H9 (cell line): ENCODE measurements around the gene SPEF2. TPM values are rescaled to one million over a fixed set of nuclear protein-coding genes. Genes with fewer than 3 reads are reported as not detected.

ENCODE experiments used
- DNase-seq: peaks from one replicate; pipeline ENCODE4 v3.0.0-alpha.2; 2017
- H2AFZ ChIP-seq: one replicate; pipeline ENCODE4 v1.6.1; 2013; ENCODE audit warnings: mild to moderate bottlenecking, low read length, control low read depth, moderate library complexity
- H2AK5ac ChIP-seq: 2 replicates; pipeline ENCODE4 v1.6.1; 2013; ENCODE audit warnings: low read length, control low read depth, mixed read lengths; ENCODE audit not compliant: insufficient read length
- H2BK120ac ChIP-seq: one replicate; pipeline ENCODE4 v1.6.1; 2013; ENCODE audit warnings: low read depth, mild to moderate bottlenecking, low read length, control low read depth, inconsistent platforms; ENCODE audit not compliant: poor library complexity, severe bottlenecking
- H2BK12ac ChIP-seq: 2 replicates; pipeline ENCODE4 v1.6.1; 2013; ENCODE audit warnings: low read length, control low read depth, mixed read lengths, low read depth; ENCODE audit not compliant: insufficient read length
- H2BK15ac ChIP-seq: 2 replicates; pipeline ENCODE4 v1.6.1; 2013; ENCODE audit warnings: low read depth, low read length, control low read depth
- H2BK20ac ChIP-seq: one replicate; pipeline ENCODE4 v1.6.1; 2013; ENCODE audit warnings: low read depth, mild to moderate bottlenecking, low read length, control low read depth, inconsistent platforms; ENCODE audit not compliant: poor library complexity, severe bottlenecking
- H2BK5ac ChIP-seq: 2 replicates; pipeline ENCODE4 v1.6.1; 2013; ENCODE audit warnings: low read length, control low read depth, mixed read lengths; ENCODE audit not compliant: insufficient read length
- H3K14ac ChIP-seq: 2 replicates; pipeline ENCODE4 v1.6.1; 2013; ENCODE audit warnings: low read length, control low read depth; ENCODE audit not compliant: insufficient read depth
- H3K18ac ChIP-seq: 2 replicates; pipeline ENCODE4 v1.6.1; 2013; ENCODE audit warnings: low read depth, mild to moderate bottlenecking, mixed read lengths, low read length, control low read depth; ENCODE audit not compliant: insufficient read length
- H3K23ac ChIP-seq: 2 replicates; pipeline ENCODE4 v1.6.1; 2013; ENCODE audit warnings: low read length, control low read depth, mixed read lengths, low read depth; ENCODE audit not compliant: insufficient read length
- H3K23me2 ChIP-seq: 2 replicates; pipeline ENCODE4 v1.6.1; 2013; ENCODE audit warnings: low read depth, mild to moderate bottlenecking, mixed read lengths, low read length, control low read depth; ENCODE audit not compliant: insufficient read length, poor library complexity, severe bottlenecking
- H3K27ac ChIP-seq: 2 replicates; pipeline ENCODE4 v1.5.1; 2013; ENCODE audit warnings: low read length, control low read depth, mixed read lengths, low read depth; ENCODE audit not compliant: insufficient read length
- H3K27me3 ChIP-seq: 2 replicates; pipeline ENCODE4 v1.6.1; 2013; ENCODE audit warnings: low read length, control low read depth, inconsistent platforms; ENCODE audit not compliant: insufficient read depth
- H3K4ac ChIP-seq: 2 replicates; pipeline ENCODE4 v1.6.1; 2013; ENCODE audit warnings: low read depth, mild to moderate bottlenecking, control low read depth, inconsistent platforms, low read length, moderate library complexity
- H3K4me1 ChIP-seq: 2 replicates; pipeline ENCODE4 v1.6.1; 2013; ENCODE audit warnings: low read length, control low read depth, inconsistent platforms; ENCODE audit not compliant: insufficient read depth
- H3K4me2 ChIP-seq: 2 replicates; pipeline ENCODE4 v1.6.1; 2013; ENCODE audit warnings: low read length, control low read depth, mixed read lengths; ENCODE audit not compliant: insufficient read length, insufficient read depth
- H3K56ac ChIP-seq: 2 replicates; pipeline ENCODE4 v1.6.1; 2013; ENCODE audit warnings: low read depth, mild to moderate bottlenecking, mixed read lengths, low read length, control low read depth; ENCODE audit not compliant: insufficient read length
- H3K79me1 ChIP-seq: 2 replicates; pipeline ENCODE4 v1.6.1; 2013; ENCODE audit warnings: low read depth, mild to moderate bottlenecking, moderate library complexity, low read length, control low read depth, inconsistent platforms; ENCODE audit not compliant: insufficient read depth, poor library complexity, severe bottlenecking
- H3K79me2 ChIP-seq: 2 replicates; pipeline ENCODE4 v1.6.1; 2013; ENCODE audit warnings: low read length, control low read depth, inconsistent platforms; ENCODE audit not compliant: insufficient read depth
- H3K9ac ChIP-seq: 2 replicates; pipeline ENCODE4 v1.6.1; 2013; ENCODE audit warnings: low read length, control low read depth, mixed read lengths; ENCODE audit not compliant: insufficient read length; ENCODE audit errors: extremely low read depth
- H3K9me3 ChIP-seq: one replicate; pipeline ENCODE4 v1.6.1; 2013; ENCODE audit warnings: low read depth, low read length, inconsistent platforms; ENCODE audit not compliant: control insufficient read depth
- H3T11ph ChIP-seq: one replicate; pipeline ENCODE4 v1.6.1; 2013; ENCODE audit warnings: mild to moderate bottlenecking, low read length, control low read depth, inconsistent platforms
- H4K20me1 ChIP-seq: one replicate; pipeline ENCODE4 v1.6.1; 2013; ENCODE audit not compliant: control insufficient read depth, insufficient read length, insufficient read depth
- H4K5ac ChIP-seq: 2 replicates; pipeline ENCODE4 v1.6.1; 2013; ENCODE audit warnings: low read depth, mild to moderate bottlenecking, mixed read lengths, low read length, control low read depth; ENCODE audit not compliant: insufficient read length
- H4K8ac ChIP-seq: replicated peaks from 2 replicates; pipeline ENCODE4 v1.6.1; 2013; ENCODE audit warnings: low read length, control low read depth, mixed read lengths, low read depth; ENCODE audit not compliant: insufficient read length
- H4K91ac ChIP-seq: 2 replicates; pipeline ENCODE4 v1.6.1; 2013; ENCODE audit warnings: low read depth, mild to moderate bottlenecking, moderate library complexity, mixed read lengths, low read length, control low read depth; ENCODE audit not compliant: insufficient read length
- H3K27ac Mint-ChIP-seq, 3 experiments: 2 replicates in 2 of 3; 3 replicates in 1 of 3; pipeline ENCODE4 v1.8.0; 2020 to 2021; ENCODE audit warnings: mixed read lengths in 3 of 3, mild to moderate bottlenecking in 1 of 3, moderate library complexity in 1 of 3
- H3K27me3 Mint-ChIP-seq: 2 replicates; pipeline ENCODE4 v1.8.0; 2021; ENCODE audit warnings: low read depth, mild to moderate bottlenecking, moderate library complexity, mixed read lengths
- H3K36me3 Mint-ChIP-seq, 3 experiments: 2 replicates in 2 of 3; 3 replicates in 1 of 3; pipeline ENCODE4 v1.8.0; 2020 to 2021; ENCODE audit warnings: low read depth in 3 of 3, mixed read lengths in 3 of 3; ENCODE audit not compliant: insufficient read depth in 1 of 3
- H3K4me1 Mint-ChIP-seq, 2 experiments: 2 replicates each; pipeline ENCODE4 v1.8.0; 2020; ENCODE audit warnings: mixed read lengths in 2 of 2
- H3K4me3 Mint-ChIP-seq, 2 experiments: 2 replicates in 1 of 2; 3 replicates in 1 of 2; pipeline ENCODE4 v1.8.0; 2020 to 2021; ENCODE audit warnings: mild to moderate bottlenecking in 2 of 2, mixed read lengths in 2 of 2, moderate library complexity in 1 of 2
- H3K9me3 Mint-ChIP-seq, 2 experiments: 2 replicates in 1 of 2; 3 replicates in 1 of 2; pipeline ENCODE4 v1.8.0; 2020; ENCODE audit warnings: mild to moderate bottlenecking in 2 of 2, mixed read lengths in 2 of 2, moderate library complexity in 1 of 2
- CTCF ChIP-seq: fragments of 200-600 bp; sonication (generic); conservative IDR thresholded peaks from 3 replicates; pipeline ENCODE4 v1.8.0; 2021; ENCODE audit warnings: antibody characterized with exemption, mild to moderate bottlenecking
- WGBS: extraction: QIAGEN DNeasy Blood & Tissue Kit; methylation state at CpG from one replicate; pipeline ENCODE4 v1.1.7; 2013; ENCODE audit warnings: missing lambda C conversion rate, low lambda C conversion rate, mixed read lengths; ENCODE audit not compliant: insufficient read length; ENCODE audit errors: extremely low coverage; 5-methylcytosine and 5-hydroxymethylcytosine counted together
- total RNA-seq: library from RNA; stranded (reverse); gene quantifications from 2 replicates; pipeline ENCODE4 v1.2.1, GENCODE V29; 2021

Gene SPEF2
- total RNA-seq, 1 experiment from 2014 or later = 1.0 TPM

GRCh38 chr5:35640623-35641022 is 23.0 kb downstream of the SPEF2 start:
- no peak overlapping the region for H3K4me3 Mint-ChIP-seq
- peaks cover 2% of the 10 kb centered on the region for H3K27me3 Mint-ChIP-seq
- DNase-seq = no peak
- peaks cover 2 to 3% of the 10 kb centered on the region in 2 experiments; a peak in 2 of 5 replicates for H3K9me3 Mint-ChIP-seq
- Histone ChIP-seq H3K23ac (no peak overlapping the region), H3K4me1 (no peaks in the 10 kb centered on the region), H3K18ac (no peak overlapping the region), H2AFZ (no peak overlapping the region), H3K9me3 (no peaks in the 10 kb centered on the region), H2BK5ac (no peak overlapping the region), H2AK5ac (no peak overlapping the region), H2BK12ac (no peak overlapping the region), H4K5ac (no peak overlapping the region), H3K56ac (no peak overlapping the region), H3T11ph (no peak overlapping the region), H3K4me2 (no peak overlapping the region), H3K23me2 (no peaks in the 10 kb centered on the region), H2BK120ac (no peak overlapping the region), H3K79me2 (no peaks in the 10 kb centered on the region), H4K91ac (no peak overlapping the region), H3K4ac (no peak overlapping the region), H4K8ac (no peak overlapping the region), H3K27me3 (no peaks in the 10 kb centered on the region), H2BK15ac (no peak overlapping the region), H2BK20ac (no peak overlapping the region), H3K79me1 (no peaks in the 10 kb centered on the region), H3K9ac (no peak overlapping the region), H3K27ac (no peak overlapping the region), H3K14ac (no peak overlapping the region), H4K20me1 (no peaks in the 10 kb centered on the region)
- H3K36me3 Mint-ChIP-seq = no peaks in the 10 kb centered on the region; a peak in 1 of 7 replicates
- TF ChIP-seq CTCF = no peak
- no CpG with 5 or more reads among the region's 4 CpGs for WGBS
- H3K27ac Mint-ChIP-seq = no peak overlapping the region
- 0 out of 4 replicates have a peak, but pooled peaks cover 0 to 2% of the 10 kb centered on the region in 2 experiments for H3K4me1 Mint-ChIP-seq
